MM.1S (cell line): ENCODE measurements around the gene TBX20.
"Not testable (repeated sequence)": the region's sequence is repeated elsewhere in the genome, so short reads cannot be mapped to it uniquely, and the experiment has no call there.

Experiments
- CTCF ChIP-seq: fragments of 300-600 bp; sonication (generic); IDR thresholded peaks from 2 replicates; pipeline ENCODE4 v1.5.1; 2016; ENCODE audit warnings: antibody characterized with exemption, low read length, mixed read lengths
- EZH2phosphoT487 ChIP-seq: fragments of 300-600 bp; sonication (generic); IDR thresholded peaks from 2 replicates; pipeline ENCODE4 v1.6.1; 2018; ENCODE audit warnings: antibody characterized with exemption, low read length

GRCh38 chr7:35222445-35222844, 31.5 kb downstream of the TBX20 start:
- TF ChIP-seq CTCF, EZH2phosphoT487: not testable (repeated sequence)
